GM19025 (cell line): ENCODE results near the gene SNRNP70.
"Not testable (repeated sequence)": the region's sequence is repeated elsewhere in the genome, so short reads cannot be mapped to it uniquely, and the experiment has no call there.

Source experiments
- ATAC-seq: cut with Tn5 transposase; IDR thresholded peaks from one replicate; pipeline ENCODE4 v1.9.1; 2021; ENCODE audit warnings: mild to moderate bottlenecking, low read depth, moderate library complexity; ENCODE audit not compliant: unreplicated experiment

Gene SNRNP70, protein sequence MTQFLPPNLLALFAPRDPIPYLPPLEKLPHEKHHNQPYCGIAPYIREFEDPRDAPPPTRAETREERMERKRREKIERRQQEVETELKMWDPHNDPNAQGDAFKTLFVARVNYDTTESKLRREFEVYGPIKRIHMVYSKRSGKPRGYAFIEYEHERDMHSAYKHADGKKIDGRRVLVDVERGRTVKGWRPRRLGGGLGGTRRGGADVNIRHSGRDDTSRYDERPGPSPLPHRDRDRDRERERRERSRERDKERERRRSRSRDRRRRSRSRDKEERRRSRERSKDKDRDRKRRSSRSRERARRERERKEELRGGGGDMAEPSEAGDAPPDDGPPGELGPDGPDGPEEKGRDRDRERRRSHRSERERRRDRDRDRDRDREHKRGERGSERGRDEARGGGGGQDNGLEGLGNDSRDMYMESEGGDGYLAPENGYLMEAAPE

DNA sequence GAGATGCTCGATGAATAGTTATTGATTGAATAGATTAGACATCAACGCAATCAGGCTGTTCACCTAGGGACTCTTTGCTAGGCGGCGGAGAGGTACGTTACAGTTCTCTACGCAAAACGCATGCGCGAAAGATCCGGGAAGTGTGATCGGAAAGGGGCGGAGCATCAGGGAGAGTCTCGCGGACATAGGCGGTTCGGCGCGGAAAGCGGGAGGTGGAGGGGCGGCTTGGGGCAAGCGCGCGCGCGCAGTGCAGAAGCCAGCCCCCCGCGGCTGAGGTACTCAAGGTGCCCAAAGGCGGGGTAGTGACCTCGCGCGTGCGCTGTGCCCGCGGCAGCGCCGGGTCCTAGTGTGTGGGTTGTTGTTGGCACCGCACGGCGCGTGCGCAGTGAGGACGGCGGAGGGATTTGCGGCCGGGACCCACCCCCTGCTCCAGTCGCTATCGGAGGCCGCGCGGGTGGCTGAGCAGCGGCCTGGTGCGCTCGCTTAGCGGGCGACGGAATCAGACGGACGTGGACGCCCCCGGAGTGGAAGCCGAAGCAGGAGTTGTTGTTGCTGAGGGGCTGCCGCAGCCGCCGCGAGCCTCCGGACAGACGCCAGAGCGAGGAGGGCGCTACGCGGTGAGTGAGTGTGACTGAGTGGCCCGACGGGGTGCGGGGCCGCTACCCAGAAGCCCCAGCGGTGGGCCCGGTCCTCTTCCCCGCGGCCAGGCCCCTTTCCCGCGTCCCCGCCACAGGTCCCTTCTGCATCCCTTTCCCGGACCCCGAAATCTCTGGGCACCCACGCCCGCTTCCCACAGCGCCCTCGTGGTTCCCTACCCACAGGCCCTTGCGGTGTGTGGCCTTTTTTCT is at the start of gene SNRNP70:
SNRNP70 (plus strand) TSS at position 432 of the 848 bp plus-strand sequence. CDS start 964 bp downstream, outside the sequence.
- ATAC-seq = peak; percentile 81

DNA sequence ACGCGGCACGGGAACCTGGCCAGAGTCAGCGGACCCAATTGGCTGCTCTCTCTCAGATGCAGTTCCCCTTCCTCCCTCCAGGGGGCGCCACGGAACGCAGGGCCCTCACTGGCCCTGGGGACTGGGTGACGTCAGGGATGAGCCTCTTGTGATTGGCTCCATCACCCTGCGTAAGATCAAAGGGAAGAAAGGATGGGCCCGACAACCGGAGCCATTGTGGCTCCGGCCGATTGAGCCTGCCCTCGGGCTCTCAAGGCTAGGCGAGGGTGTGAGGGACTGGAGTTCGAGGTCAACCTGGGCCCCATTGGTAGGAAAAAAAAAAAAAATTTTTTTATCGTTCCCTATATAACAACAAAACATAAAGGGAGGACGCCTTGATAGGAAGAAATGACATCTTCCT is 48.4 kb upstream of the SNRNP70 start, which contains the start of gene CGB1:
CGB1 (minus strand) TSS at position 81 of the 400 bp plus-strand sequence. CDS start 184 bp downstream, outside the sequence.
- not testable (repeated sequence) for ATAC-seq

DNA sequence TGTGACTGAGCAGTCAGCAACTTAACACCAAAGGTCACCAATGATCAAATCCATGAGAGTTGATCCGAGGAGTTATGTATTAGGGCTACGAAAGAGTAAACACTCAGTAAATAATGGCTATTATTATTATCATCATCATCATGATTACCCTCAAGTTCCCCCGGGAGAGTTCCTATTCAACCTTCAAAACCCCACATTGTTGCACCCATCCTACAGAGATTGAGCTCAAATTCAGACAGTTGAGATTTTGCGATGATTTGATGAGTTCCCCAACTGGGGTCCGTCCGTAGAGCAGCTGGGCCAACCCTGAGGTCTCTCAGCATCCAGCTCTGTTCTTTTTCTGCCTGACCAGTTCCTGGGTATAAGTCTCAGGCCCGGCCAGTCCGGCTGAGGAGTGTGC is 47.1 kb upstream of the SNRNP70 start:
- not testable (repeated sequence) for ATAC-seq

DNA sequence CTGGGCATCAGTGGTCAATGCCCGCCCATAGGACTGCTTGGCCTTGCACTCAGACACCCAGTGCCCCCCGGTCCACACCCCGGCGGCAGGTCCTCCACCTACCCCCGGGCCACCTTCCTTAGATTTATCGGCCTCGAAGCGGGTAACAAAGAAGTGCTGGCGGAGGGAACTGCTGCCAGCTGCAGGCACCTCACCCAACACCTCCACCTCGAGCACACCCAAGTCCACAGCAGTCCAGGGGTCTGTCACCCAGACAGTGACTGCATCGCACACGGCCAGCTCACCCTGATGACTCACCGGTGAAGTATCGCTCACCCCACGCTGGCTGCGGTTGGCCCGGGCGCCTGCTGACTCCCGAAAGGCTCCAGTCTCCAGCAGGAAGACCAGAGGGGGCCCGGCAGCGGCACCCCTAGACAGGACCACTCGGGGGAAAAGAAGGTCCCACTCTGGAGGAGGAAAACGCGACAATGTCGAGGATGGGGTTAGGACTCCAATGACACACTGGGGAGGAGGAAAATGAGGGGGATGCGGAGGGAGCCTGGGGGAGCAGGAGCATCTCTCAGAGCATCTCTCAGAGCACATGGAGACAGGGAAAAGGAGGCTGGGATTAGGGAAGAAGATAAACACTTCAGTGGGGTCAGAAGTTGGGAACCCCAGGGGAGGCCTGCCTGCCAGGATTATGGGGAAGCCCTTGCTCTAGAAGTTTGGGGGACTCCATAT is 46.5 kb upstream of the SNRNP70 start:
- not testable (repeated sequence) for ATAC-seq

DNA sequence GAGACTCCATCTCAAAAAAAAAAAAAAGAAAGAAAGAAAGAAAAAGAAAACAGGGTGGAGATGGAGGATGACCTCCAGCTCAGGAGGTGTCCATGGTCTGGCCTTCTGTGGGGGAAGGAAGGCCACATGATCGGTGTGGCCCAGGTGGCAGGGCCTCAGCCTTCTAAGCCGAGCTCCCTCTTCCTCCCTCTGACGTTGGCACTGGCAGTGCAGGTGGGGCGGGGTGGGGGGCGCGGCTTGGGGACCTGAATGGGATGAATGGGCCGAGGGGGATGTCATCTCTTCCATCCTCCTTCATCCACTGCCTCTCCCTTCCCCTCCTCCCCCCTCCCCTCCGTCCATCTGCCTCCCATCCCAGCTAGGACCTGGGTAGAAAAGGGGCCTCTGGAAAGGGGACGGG is 45.5 kb upstream of the SNRNP70 start:
- ATAC-seq = not testable (repeated sequence)

DNA sequence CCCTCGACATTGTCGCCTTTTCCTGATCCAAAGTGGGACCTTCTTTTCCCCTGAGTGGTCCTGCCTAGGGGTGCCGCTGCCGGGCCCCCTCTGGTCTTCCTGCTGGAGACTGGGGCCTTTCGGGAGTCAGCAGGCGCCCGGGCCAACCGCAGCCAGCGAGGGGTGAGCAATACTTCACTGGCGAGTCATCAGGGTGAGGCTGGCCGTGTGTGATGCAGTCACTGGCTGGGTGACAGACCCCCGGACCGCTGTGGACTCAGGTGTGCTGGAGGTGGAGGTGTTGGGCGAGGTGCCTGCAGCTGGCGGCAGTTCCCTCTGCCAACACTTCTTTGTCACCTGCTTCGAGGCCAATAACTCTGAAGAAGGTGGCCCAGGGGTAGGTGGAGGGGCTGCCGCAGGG is 43.1 kb upstream of the SNRNP70 start:
- no peak for ATAC-seq

DNA sequence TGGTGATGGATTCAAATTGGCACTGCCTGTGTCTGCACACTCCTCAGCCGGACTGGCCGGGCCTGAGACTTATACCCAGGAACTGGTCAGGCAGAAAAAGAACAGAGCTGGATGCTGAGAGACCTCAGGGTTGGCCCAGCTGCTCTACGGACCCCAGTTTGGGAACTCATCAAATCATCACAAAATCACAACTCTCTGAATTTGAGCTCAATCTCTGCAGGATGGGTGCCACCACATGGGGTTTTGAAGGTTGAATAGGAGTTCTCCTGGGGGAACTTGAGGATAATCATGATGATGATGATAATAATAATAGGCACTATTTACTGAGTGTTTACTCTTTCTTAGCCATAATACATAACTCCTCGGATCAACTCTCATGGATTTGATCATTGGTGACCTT is 42.6 kb upstream of the SNRNP70 start:
- ATAC-seq = not testable (repeated sequence)

DNA sequence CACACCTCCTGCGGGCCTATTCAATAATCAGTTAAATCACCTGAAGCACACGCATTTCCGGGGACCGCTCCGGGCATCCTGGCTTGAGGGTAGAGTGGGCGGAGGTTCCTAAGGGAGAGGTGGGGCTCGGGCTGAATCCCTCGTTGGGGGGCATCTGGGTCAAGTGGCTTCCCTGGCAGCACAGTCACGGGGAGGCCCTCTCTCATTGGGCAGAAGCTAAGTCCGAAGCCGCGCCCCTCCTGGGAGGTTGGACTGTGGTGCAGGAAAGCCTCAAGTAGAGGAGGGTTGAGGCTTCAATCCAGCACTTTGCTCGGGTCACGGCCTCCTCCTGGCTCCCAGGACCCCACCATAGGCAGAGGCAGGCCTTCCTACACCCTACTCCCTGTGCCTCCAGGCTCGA is 41.7 kb upstream of the SNRNP70 start, which contains the start of gene CGB5:
CGB5 (plus strand) TSS at position 301 of the 400 bp plus-strand sequence. CDS start 362 bp downstream, outside the sequence.
- not testable (repeated sequence) for ATAC-seq

DNA sequence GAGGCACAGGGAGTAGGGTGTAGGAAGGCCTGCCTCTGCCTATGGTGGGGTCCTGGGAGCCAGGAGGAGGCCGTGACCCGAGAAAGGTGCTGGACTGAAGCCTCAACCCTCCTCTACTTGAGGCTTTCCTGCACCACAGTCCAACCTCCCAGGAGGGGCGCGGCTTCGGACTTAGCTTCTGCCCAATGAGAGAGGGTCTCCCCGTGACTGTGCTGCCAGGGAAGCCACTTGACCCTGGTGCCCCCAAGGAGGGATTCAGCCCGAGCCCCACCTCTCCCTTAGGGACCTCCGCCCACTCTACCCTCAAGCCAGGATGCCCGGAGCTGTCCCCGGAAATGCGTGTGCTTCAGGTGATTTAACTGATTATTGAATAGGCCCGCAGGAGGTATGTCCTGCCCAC is 36.2 kb upstream of the SNRNP70 start, which contains the start of gene CGB8:
CGB8 (minus strand) TSS at position 101 of the 400 bp plus-strand sequence. CDS start 372 bp downstream, outside the sequence.
- ATAC-seq = not testable (repeated sequence)

DNA sequence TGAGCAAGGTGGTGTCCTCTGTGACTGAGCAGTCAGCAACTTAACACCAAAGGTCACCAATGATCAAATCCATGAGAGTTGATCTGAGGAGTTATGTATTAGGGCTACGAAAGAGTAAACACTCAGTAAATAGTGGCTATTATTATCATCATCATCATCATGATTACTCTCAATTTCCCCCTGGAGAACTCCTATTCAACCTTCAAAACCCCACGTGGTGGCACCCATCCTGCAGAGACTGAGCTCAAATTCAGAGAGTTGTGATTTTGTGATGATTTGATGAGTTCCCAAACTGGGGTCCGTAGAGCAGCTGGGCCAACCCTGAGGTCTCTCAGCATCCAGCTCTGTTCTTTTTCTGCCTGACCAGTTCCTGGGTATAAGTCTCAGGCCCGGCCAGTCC is 35.4 kb upstream of the SNRNP70 start:
- ATAC-seq = not testable (repeated sequence)

DNA sequence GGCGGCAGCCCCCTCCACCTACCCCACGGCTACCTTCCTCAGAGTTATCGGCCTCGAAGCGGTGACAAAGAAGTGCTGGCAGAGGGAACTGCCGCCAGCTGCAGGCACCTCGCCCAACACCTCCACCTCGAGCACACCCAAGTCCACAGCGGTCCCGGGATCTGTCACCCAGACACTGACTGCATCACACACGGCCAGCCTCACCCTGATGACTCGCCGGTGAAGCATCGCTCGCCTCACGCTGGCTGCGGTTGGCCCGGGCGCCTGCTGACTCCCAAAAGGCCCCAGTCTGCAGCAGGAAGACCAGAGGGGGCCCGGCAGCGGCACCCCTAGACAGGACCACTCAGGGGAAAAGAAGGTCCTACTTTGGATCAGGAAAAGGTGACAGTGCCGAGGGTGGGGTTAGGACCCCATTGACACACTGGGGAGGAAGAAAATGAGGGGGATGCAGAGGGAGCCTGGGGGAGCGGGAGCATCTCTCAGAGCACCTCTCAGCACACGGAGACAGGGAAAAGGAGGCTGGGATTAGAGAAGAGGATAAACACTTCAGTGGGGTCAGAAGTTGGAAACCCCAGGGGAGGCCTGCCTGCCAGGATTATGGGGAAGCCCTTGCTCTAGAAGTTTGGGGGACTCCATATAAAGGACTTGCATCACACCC is 34.7 kb upstream of the SNRNP70 start:
- ATAC-seq = not testable (repeated sequence)

DNA sequence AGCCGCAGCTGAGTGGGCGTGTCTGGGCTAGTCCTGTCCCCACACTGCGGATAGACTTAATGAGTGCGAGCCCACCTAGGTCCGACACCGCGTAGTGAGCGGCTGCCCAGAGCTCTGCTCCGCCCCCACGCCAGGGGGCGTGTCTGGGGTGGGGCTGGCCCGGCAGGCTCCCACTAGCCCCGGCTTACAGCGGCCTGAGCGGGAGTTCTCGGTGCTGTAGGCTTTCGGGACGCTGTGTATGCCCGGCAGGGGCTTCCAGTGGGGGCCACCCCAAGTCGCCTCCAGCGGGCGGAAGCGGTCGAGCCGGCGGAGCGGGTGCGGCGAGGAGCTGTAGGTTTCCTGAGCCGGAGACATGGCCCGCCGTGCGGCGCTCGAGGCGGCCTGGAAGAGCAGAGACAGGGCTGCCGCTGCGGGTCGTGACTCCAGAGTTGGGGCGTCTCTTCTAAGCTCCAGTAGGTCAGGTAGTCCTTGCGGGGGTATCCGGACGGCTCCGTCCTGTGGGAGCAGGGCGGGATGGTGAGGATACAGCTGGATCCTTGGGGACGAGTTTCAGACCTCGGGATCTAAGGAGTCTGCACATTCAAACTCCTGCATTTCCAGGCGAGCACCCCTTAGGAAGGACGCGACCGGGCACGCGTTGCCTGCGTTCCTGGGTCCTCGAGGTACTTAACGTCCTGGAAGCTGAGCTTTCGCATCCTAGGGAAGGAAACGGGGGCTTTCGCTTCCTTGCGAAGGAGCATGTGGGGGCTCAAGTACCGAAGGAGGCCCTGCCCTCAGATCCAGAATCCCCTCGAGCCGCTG is 28.9 kb upstream of the SNRNP70 start:
- ATAC-seq = no peak

DNA sequence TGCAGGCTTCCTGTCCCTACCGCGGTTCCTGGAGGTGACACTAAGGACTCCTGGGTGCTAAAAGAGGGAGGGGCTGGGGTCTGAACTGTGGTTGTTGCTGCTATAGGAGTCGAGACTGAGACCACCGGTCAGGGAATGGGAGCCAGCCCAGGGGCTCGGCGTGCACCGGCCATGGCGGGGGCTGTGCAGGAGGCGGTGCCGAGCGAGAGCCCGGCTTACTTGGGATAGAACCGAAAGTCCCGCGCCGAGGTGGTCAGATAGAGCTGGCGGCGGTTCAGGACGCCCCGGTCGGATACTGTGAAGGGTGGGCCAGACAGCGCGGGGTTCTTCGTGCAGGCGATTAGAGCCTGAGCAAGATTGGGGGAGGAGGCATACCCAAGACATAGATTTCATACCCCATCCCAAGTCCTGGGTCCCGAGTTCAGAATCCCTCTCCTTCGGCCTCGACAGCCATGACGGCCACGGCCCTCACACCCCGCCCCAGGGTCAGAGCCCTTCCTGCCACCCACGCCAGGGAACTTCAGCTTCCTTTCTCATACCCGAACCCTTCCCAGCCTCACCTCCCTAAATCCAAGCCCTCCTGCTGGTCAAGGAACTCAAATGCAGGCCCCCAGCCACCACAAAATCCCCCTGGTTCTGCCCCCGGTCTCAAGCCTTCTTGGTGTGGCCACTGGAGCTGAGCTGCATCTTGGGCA is 28.2 kb upstream of the SNRNP70 start:
- not testable (repeated sequence) for ATAC-seq

DNA sequence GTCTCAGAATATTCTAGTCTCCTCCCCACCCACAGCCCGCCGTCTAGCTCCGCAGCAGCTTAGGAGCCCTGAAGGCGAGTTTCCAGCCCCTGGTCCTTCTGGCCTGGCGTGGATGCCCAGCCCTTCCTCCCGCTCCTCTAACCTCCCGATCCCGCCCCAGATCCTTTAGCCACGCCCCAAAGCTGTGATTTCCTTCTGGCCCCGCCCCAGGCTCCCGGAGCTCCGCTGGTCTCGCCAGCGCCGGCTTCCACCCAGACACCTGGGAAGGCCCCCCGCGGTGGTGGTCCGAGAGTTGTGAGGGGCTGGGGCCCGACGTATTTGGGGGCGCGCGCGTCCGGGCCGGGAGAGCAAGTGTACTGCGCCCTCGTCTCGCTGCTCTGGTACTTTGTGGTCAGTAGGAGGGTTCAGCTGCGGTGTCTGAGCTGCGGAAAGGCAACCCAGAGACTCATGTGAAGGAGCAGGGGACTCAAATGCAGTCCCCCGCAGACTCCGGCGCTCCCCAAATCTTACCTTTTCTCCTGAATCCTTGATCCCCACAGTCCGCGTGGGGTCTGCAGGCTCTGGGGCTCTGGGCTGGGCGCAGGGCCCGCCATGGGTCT is 27.5 kb upstream of the SNRNP70 start, which contains the start of gene CGB7:
CGB7 (minus strand) TSS at position 114 of the 599 bp plus-strand sequence. CDS start 2,374 bp downstream, outside the sequence.
- no peak for ATAC-seq

DNA sequence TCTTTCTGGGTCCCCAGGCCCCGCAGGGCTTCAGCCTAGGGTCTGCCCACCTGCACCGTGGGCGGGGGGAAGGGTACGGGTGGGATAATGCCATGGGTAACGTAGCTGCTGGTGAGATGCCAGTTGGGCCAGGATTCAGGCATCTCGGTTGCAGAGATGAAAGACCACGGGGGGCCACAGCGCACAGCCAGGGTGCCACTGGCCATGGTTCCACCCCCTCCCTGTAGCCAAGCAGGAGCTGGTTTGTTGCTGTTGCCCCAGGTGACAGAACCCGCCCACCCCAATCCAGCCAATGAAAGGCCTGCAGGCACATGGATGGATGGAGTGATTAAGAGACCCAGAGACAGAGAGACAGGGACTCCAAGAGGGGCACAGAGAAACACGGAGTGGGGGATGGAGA is 26.7 kb upstream of the SNRNP70 start:
- ATAC-seq = no peak

DNA sequence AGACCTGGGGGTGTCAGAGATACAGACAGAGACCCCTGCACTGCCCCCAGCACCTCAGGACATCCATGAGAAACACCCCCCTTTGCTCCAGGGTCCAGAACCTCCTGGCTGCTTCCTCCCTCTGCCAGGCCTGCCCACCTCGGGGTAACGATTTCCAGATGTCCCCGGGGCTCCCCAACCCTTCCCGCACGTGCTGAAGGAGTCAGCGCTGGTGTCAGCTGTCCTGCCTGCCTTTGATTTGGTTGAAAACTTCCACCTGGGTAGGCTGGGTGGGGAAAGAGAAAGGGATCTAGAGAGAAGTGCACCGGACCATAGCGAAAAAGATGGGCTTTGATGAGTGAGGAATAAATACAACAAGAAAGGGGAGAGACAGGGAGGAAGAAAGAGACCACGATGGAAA is 26.2 kb upstream of the SNRNP70 start:
- no peak for ATAC-seq

DNA sequence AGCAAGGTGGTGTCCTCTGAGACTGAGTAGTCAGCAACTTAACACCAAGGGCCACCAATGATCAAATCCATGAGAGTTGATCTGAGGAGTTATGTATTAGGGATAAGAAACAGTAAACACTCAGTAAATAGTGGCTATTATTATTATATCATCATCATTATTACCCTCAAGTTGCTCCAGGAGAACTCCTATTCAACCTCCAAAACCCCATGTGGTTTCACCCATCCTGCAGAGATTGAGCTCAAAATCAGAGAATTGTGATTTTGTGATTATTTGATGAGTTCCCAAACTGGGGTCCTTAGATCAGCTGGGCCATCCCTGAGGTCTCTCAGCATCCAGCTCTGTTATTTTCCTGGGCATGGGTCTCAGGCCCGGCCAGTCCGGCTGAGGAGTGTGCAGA is 24.3 kb upstream of the SNRNP70 start:
- no peak for ATAC-seq

DNA sequence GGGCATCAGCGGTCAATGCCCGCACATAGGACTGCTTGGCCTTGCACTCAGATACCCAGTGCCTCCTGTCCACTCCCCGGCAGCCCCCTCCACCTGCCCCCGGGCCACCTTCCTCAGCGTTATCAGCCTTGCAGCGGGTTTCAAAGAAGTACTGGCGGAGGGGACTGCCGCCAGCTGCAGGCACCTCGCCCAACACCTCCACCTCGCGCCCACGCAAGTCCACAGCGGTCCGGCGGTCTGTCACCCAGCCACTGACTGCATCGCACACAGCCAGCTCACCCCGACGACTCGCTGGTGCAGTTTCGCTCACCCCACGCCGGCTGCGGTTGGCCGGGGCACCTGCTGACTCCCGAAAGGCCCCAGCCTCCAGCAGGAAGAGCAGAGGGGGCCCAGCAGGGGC is 23.8 kb upstream of the SNRNP70 start:
- ATAC-seq = no peak
